ENCODE data around the gene OBSCN.

OBSCN gene

GRCh38 chr1:228350831-228351781 lies 143.3 kb downstream of the OBSCN start:
- TF ChIP-seq CTCF (IDR thresholded peaks at IDR 0.05; ENCODE audit: low read depth, low read length): no peak
- DNase-seq (ENCODE audit: extremely low read depth, low read depth): no peak

GRCh38 chr1:228351850-228352249 lies 144.0 kb downstream of the OBSCN start:
- TF ChIP-seq CTCF (IDR thresholded peaks at IDR 0.05; ENCODE audit: low read depth, low read length): no peak
- no peak for DNase-seq (ENCODE audit: extremely low read depth, low read depth)

GRCh38 chr1:228352677-228353481 lies 145.0 kb downstream of the OBSCN start:
- no peak for DNase-seq (ENCODE audit: extremely low read depth, low read depth)
- no peak for TF ChIP-seq CTCF (IDR thresholded peaks at IDR 0.05; ENCODE audit: low read depth, low read length)

- DNase-seq (ENCODE audit: extremely low read depth, low read depth): no peak
- no peak for TF ChIP-seq CTCF (IDR thresholded peaks at IDR 0.05; ENCODE audit: low read depth, low read length)
These were observed 145.9 kb downstream of the OBSCN start for GRCh38 chr1:228353601-228354371.

- no peak for TF ChIP-seq CTCF (IDR thresholded peaks at IDR 0.05; ENCODE audit: low read depth, low read length)
- no peak for DNase-seq (ENCODE audit: extremely low read depth, low read depth)
These were observed 146.8 kb downstream of the OBSCN start for GRCh38 chr1:228354390-228355320.

- no peak for TF ChIP-seq CTCF (IDR thresholded peaks at IDR 0.05; ENCODE audit: low read depth, low read length)
- no peak for DNase-seq (ENCODE audit: extremely low read depth, low read depth)
These were observed 149.2 kb downstream of the OBSCN start for GRCh38 chr1:228356897-228357680.
